ENCODE measurements around the gene CERS1. TPM values are rescaled to one million over a fixed set of nuclear protein-coding genes. Genes with fewer than 3 reads are reported as not detected.

Gene CERS1
- total RNA-seq, 1 experiment from 2014 or later: 2.7 TPM

DNA sequence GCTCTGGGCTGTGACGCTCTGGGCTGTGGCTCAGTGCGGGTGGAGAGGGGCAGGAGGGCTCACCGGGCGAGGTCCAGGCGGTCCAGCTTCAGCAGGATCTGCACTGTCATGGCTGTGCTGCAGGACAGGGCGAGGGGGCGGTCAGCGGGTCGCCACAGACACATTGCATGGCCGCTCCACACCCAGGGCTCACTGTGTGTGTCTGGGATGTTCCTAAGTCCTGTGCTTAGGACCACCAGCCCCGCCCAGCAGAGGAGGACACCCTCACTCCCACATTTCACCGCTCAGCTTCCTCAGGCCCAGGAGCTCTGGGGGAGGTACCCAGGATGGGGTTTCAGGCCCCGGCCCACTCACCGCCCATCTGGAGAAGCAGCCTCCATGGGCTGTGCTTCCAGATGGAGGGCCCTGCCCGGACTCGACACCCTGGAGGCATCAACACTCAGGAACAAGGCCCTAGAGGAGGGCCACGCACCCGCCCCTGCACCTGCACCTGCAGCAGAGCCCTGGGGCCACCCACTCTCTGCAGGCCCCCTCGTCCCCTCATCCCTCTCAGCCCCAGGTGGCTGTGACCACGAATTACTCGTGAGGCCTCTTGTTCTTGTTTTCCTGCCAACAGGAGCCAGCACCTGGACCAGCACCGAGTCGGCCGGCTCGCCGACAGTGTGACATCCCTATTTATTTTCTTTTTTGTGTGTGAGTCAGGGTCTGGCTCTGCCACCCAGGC is 9.7 kb upstream of the CERS1 start:
- no peaks in the 10 kb centered on the region for H3K9me3 ChIP-seq (ENCODE audit: insufficient read depth, low read depth)
- TF ChIP-seq CTCF (conservative IDR thresholded peaks at IDR 0.05): no peak
- no peak for DNase-seq
- H3K4me2 ChIP-seq: no peak overlapping the region
- H2AFZ ChIP-seq: no peak overlapping the region
- H3K27ac ChIP-seq: no peak overlapping the region
- no TSS peak for BruUV-seq (replicated peaks)
- ChIA-PET CTCF (no interaction called here), POLR2A (ENCODE audit: unreplicated experiment) (no interaction called here)
- H3K79me2 ChIP-seq (ENCODE audit: low read depth): no peaks in the 10 kb centered on the region
- H4K20me1 ChIP-seq (ENCODE audit: insufficient read depth): peaks cover 38% of the 10 kb centered on the region
- H3K36me3 ChIP-seq (ENCODE audit: low read depth): peaks cover 21% of the 10 kb centered on the region; the same call in 1 of the 2 replicates
- no peaks in the 10 kb centered on the region for H3K4me1 ChIP-seq (replicated peaks; ENCODE audit: insufficient read depth)
- no peaks in the 10 kb centered on the region for H3K9me2 ChIP-seq (ENCODE audit: insufficient read depth)
- intact Hi-C loops (cut with micrococcal nuclease; ENCODE audit: unreplicated experiment): no loop called here
- H3F3A ChIP-seq (ENCODE audit: insufficient read depth, low read depth): peaks cover 11% of the 10 kb centered on the region; the same call in 1 of the 2 replicates
- H3K4me3 ChIP-seq: no peak overlapping the region
- H3K27me3 ChIP-seq (ENCODE audit: insufficient read depth, low read depth): no peaks in the 10 kb centered on the region

DNA sequence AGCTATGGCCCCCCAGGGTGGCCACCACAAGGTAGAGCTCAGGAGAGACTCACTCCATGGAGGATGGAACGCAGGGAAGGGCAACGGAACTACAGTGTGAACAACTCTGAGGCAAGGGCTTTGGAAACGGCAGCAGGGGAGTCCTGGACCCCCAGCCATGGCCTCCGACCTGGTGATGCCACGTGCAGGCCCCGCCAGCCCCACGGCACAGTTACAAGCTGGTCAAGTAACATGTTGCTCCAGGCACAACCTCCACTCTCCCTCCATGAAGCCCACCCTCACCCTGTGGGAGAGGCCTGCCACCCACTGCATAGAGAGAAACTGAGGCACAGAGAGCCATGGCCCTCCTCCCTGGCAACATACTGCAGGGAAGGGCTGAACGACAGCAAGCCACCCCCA is 9.1 kb upstream of the CERS1 start:
- DNase-seq: no peak
- Histone ChIP-seq H3K4me3 (no peak overlapping the region), H2AFZ (no peak overlapping the region), H3K79me2 (ENCODE audit: low read depth) (no peaks in the 10 kb centered on the region), H3K4me1 (replicated peaks; ENCODE audit: insufficient read depth) (no peaks in the 10 kb centered on the region), H3F3A (ENCODE audit: insufficient read depth, low read depth) (peaks cover 14% of the 10 kb centered on the region; the same call in 1 of the 2 replicates), H3K36me3 (ENCODE audit: low read depth) (peaks cover 21% of the 10 kb centered on the region; the same call in 1 of the 2 replicates), H3K4me2 (no peak overlapping the region), H3K9me3 (ENCODE audit: insufficient read depth, low read depth) (no peaks in the 10 kb centered on the region), H3K9me2 (ENCODE audit: insufficient read depth) (no peaks in the 10 kb centered on the region), H3K27me3 (ENCODE audit: insufficient read depth, low read depth) (no peaks in the 10 kb centered on the region), H3K27ac (no peak overlapping the region), H4K20me1 (ENCODE audit: insufficient read depth) (peaks cover 32% of the 10 kb centered on the region)
- TF ChIP-seq EZH2 (IDR thresholded peaks at IDR 0.05; ENCODE audit: low read depth): no peak
- no peak for TF ChIP-seq CTCF (conservative IDR thresholded peaks at IDR 0.05)
- intact Hi-C loops (cut with micrococcal nuclease; ENCODE audit: unreplicated experiment): no loop called here
- ChIA-PET POLR2A (ENCODE audit: unreplicated experiment) (no interaction called here), CTCF (no interaction called here)
- BruUV-seq (replicated peaks): no TSS peak

- intact Hi-C loops (cut with micrococcal nuclease; ENCODE audit: unreplicated experiment): no loop called here
- Histone ChIP-seq H2AFZ (no peak overlapping the region), H3K4me2 (no peak overlapping the region), H3K4me3 (no peak overlapping the region), H3K9me2 (ENCODE audit: insufficient read depth) (no peaks in the 10 kb centered on the region), H4K20me1 (ENCODE audit: insufficient read depth) (peaks cover 30% of the 10 kb centered on the region), H3K9me3 (ENCODE audit: insufficient read depth, low read depth) (no peaks in the 10 kb centered on the region), H3K4me1 (replicated peaks; ENCODE audit: insufficient read depth) (no peaks in the 10 kb centered on the region), H3K36me3 (ENCODE audit: low read depth) (peaks cover 23% of the 10 kb centered on the region), H3F3A (ENCODE audit: insufficient read depth, low read depth) (peaks cover 14% of the 10 kb centered on the region; the same call in 1 of the 2 replicates), H3K27ac (no peak overlapping the region), H3K79me2 (ENCODE audit: low read depth) (no peaks in the 10 kb centered on the region), H3K27me3 (ENCODE audit: insufficient read depth, low read depth) (no peaks in the 10 kb centered on the region)
- POLR2A ChIA-PET (ENCODE audit: unreplicated experiment): no interaction called here
- CTCF ChIA-PET: no interaction called here
- TF ChIP-seq EZH2 (IDR thresholded peaks at IDR 0.05; ENCODE audit: low read depth): no peak
- TF ChIP-seq CTCF (conservative IDR thresholded peaks at IDR 0.05): no peak
- DNase-seq: no peak
- BruUV-seq (replicated peaks): no TSS peak
Measured at GRCh38 chr19:18904334-18905057, 8.5 kb upstream of the CERS1 start.

Measured in PC-9 (cell line).